Activated CD8-positive, alpha-beta memory T cell treated with anti-CD3 and anti-CD28 coated beads, Interleukin-2, amount 50 U/mL, for 1 hour (primary cell): ENCODE data around the gene TOMM20.
"Not testable (repeated sequence)": the region's sequence is repeated elsewhere in the genome, so short reads cannot be mapped to it uniquely, and the experiment has no call there.

Experiments used
- DNase-seq: peaks from one replicate; pipeline ENCODE4 v3.0.0-alpha.2; 2020; ENCODE audit errors: extremely low read depth

The TOMM20 gene

DNA sequence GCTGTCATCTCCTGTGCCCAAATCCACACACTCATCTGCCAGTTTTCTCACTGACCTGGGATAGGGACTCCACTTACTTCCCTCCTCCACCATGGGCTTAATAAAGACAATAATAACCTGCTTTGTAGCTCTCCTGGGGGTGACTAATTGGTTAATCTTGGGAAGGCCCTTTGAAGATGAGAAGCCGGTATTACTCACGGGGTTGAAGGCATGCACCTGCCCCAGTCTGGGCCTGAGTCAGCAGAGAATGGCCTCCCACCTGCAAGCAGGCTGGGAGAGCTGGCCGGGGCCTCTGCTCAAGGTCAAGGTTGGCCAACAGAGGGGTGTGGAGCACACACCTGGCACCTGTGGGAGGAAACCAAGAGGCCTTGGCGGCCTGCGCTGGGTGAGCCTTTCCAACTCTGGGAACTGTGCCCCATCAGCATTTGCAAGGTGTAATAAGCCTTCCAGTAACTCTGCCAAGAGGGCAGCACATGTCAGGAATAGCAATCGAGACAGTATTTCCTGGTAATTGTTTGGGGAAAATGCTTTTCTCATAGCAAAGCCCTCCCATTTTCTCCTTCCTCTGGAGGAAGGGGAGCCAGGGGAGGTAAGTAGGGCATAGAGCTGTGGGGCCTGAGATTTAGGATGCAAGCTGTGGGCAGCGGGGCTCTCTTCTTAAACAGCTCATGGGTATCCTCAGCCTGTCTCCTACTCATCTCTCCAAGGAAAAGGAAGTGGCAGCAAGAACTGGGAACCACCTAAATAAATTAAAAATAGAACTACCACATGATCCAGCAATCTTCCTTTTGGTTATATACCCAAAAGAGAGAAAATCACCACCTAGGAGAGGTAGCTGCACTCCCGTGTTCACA is 49.0 kb downstream of the TOMM20 start:
- DNase-seq, result no peak

DNA sequence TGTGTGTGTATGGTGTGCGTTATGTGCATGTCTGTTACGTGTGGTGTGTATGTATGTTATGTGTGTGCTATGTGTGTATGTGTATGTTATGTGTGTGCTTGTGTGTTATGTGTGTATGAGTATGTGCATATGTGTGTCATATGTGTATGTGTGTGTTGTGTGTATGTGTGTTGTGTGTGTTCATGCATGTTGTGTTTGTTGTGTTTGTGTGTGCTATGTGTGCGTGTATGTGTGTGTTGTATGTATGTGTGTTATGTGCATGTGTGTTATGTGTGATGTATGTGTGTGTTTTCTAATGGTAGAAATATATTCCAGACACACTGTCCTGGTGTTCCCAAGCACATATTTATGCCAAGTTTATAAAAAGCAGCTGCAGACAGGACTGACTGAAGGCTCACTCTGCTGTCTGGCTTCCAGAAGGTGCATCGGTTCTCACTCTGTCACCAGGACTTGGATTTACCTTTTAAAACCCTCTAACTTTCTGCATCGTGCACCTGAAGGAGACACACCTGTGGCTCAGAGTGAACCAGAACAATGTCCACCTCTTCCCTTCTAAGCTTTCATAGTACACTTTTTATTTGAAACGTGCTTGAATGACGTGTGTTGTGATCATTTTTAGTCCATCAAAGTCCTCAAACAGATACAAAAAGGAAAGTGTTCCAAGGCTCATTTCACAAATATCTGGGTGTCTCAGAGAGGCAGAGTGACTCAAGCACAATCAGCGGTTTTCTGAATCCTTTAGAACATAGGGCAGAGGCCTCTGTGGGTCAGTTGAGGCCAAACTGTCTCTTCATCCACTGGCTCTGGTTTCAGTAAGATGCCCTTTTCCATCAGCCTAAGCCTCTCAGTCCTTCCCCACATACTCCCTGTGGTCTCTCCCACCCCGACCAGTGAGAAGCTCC is 49.9 kb downstream of the TOMM20 start:
- no peak for DNase-seq

DNA sequence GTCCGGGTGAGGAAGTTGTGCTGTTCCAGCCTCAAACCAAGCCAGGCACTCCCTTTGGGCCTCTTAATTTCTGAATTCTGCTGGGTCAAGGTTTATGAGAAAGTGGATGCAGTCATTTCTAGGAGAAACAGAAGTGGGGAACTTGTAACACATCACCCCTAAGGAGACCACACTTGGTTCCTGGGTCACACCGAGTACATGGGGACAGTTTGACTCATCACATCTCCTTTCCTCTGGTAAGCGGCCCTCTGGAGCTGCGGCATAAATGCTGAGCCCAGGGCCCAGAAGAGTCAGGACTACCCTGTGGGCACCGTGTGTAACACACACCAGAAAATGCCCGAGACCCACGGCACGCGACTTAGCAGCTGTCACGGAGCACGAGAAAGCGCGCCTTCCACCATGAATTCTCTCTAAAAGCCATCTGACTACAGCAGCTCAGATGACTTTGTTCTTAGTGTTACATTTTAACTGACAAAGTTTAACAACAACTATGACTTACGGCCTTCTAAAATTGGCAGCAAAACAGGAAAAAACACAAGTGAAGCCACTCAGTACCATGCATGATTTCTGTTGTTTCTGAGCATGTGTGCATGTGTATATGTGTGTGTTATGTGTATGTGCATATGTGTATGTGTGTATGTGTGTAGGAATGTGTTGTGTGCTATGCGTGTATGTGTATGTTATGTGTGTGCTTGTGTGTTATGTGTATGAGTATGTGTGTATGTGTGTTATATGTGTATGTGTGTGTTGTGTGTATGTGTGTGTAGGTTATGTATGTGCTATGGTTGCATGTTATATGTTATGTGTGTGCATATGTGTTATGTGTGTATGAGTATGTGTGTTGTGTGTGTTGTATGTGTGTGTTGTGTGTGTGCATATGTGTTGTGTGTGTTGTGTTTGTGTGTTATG is 50.8 kb downstream of the TOMM20 start:
- DNase-seq, result no peak

GRCh38 chr1:235077163-235077540 is 51.5 kb downstream of the TOMM20 start:
- no peak for DNase-seq

GRCh38 chr1:235076504-235077162 is 52.0 kb downstream of the TOMM20 start:
- DNase-seq, result no peak

DNA sequence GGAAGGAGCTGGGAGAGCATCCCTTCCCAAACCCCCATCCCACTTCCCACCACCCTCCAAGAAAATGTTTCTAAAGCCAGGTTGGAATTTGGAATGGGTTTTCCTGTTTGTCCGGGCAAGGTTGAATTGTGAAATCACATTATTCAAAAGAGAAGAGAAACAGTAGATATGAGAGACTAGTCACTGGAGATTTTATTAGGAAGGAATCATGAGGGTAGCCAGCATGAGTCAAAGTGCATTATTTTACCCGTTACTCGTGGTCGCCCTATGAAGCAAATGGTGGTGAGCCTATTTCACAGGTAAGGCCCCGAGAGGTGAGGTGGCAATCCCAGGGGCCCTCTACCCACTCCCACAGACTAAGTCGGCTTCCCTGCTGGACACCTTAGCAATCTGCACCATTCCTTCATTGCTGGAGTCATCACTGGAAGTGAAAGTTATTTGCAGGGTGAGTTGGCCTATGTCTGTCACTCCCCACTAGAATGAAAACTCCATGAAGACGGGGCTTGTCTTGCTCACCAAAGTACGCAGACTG is 52.8 kb downstream of the TOMM20 start:
- no peak for DNase-seq

DNA sequence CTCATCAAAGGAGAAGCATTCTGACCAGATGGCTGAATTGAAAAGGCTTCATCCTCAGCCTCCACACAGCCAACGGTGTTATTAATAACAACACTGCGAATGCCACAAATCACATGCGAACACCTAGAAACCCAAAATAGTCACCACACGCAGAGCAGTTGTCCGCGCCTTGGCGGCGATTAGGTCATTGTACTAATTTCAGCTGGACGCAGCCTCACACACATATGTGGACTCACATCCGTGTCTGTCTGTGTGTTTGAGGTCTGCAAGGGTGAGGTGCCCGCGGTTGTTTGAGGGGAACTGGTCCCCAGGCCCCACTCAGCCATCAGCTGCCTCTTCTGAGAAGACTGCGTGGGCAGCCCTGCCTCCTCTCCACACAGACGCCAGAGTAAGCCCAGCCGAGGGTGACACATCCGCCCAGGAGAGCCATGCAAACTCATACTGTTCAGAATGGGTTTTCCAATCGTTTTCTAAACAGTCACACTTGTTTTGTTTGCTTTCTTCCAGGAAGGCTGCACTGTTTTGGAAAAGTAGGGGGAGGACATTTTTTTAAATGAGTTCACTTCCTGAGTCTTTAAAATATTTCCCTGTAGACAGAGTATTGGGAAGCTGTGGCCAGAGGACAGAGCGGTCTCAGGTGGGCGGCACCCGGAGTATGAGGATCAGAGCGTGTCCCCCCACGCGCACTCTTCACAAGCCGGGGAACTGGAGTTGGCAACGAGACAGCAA is 53.4 kb downstream of the TOMM20 start:
- no peak for DNase-seq

DNA sequence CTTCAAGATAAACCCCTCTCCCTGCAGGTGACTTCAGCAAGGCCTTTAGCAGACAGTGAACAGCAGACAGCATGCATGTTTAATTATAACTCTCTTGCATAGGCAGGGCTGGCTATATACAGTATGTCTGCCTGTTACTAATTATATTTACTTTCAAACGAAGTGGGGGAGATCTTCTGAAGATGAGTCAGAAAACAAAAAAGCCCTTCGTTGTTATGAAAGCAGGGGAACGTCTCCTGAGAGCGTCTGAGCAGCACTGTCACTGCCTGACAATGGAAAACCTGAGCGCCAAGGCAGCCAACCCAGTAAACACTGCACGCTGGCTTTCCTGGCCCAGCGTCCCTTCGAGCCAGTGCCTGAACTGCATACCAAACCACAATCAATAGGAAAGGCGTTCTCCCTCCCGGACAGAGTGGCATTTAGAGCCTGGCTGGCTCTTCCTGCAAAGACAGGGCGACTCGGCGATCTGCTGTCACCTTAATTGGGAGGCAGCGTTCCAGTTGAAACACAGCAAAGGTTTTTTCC is 54.1 kb downstream of the TOMM20 start:
- DNase-seq, result no peak

- no peak for DNase-seq
Observed at GRCh38 chr1:235073968-235074522, 54.6 kb downstream of the TOMM20 start.

GRCh38 chr1:235073331-235073967 is 55.2 kb downstream of the TOMM20 start:
- DNase-seq, result no peak

- not testable (repeated sequence) for DNase-seq
Observed at GRCh38 chr1:235072577-235072976, 56.1 kb downstream of the TOMM20 start.

GRCh38 chr1:235072096-235072495 is 56.5 kb downstream of the TOMM20 start:
- DNase-seq, result no peak

DNA sequence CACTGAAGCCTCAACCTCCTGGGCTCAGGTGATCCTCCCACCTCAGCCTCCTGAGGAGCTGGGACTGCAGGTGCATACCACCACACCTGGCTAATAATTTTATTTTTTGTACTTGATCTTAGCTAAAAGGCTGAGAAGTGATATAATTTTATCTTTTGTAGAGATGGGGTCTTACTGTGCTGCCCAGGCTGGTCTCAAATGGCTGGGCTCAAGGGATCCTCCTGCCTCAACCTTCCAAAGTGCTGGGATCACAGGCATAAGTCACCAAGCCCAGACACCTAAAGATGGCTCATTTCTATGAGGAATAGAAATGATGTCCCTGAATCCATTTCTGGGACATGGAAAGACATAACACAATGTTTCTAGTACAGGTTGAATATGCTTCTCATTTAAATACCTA is 57.8 kb downstream of the TOMM20 start:
- DNase-seq, result no peak

GRCh38 chr1:235069577-235070563 is 58.8 kb downstream of the TOMM20 start:
- no peak for DNase-seq

GRCh38 chr1:235069176-235069575 is 59.5 kb downstream of the TOMM20 start:
- no peak for DNase-seq

DNA sequence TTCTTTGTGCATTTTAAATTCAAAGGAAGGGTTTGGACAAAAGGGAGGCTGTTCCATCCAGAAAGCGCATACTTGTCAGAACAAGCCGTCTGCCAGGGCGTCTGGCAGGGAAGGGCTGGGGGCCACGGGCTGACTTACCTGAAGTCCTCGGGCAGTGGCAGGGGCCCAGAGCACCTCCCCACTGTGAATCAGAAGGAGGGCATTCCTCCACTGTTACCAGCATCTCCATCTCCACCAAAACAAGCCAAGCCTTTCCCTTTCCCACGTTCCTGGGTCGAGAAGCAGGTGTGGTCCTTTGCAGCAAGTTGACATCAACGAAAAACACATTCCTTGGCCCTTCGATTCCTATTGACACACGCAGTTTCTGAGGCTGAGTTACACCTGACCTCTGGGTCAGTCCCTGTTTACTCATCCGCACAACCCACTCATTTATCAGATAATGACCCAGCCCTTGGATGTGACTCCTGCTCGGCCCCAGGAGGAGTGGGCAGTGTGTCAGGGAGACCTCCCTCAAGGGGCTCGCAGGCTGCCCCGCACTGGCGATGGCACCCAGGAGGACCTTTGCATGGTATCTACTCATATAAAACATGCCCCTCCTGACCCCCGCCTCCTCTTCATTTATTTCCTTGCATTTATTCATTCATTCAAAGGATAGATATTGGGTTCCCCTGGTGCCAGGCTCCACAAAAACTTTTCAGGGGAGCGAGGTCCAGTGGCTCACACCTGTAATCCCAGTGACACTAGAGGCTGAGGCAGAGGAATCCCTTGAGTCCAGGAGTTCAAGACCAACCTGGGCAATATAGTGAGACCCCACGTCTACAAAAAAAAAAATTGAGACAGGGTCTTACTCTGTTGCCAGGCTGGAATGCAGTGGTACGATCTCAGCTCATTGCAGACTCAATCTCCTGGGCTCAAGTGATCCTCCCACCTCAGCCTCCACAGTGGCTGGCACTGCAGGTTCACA is 60.2 kb downstream of the TOMM20 start:
- no peak for DNase-seq
